HAP-1 (cell line): ENCODE results near the gene TACR3.
"Not testable (repeated sequence)": the region's sequence is repeated elsewhere in the genome, so short reads cannot be mapped to it uniquely, and the experiment has no call there.

ENCODE experiments used
- DNase-seq, 2 experiments: peaks; one replicate each; pipeline ENCODE4 v3.0.0-alpha.2; 2016 to 2020; ENCODE audit warnings: low spot score in 2 of 2
- H3K27me3 ChIP-seq: fragments of 250-450 bp; sonication (Bioruptor Pico); 2 replicates; pipeline ENCODE4 v1.5.1; 2020; ENCODE audit warnings: low read depth, mild to moderate bottlenecking, moderate library complexity
- H3K36me3 ChIP-seq: fragments of 250-450 bp; sonication (Bioruptor Pico); replicated peaks from 2 replicates; pipeline ENCODE4 v1.5.1; 2020; ENCODE audit warnings: mild to moderate bottlenecking
- H3K4me1 ChIP-seq: fragments of 250-450 bp; sonication (Bioruptor Pico); 2 replicates; pipeline ENCODE4 v1.5.1; 2020; ENCODE audit warnings: mild to moderate bottlenecking
- H3K4me3 ChIP-seq: fragments of 250-450 bp; sonication (Bioruptor Pico); 2 replicates; pipeline ENCODE4 v1.5.1; 2020; ENCODE audit warnings: mild to moderate bottlenecking, moderate library complexity
- H3K9me3 ChIP-seq: fragments of 250-450 bp; sonication (Bioruptor Pico); 2 replicates; pipeline ENCODE4 v1.5.1; 2020; ENCODE audit warnings: mild to moderate bottlenecking, moderate library complexity
- in situ Hi-C: fragments of 300-500 bp; cut with MboI; formaldehyde crosslinking; loops from 3 replicates; pipeline ENCODE4 v1.14.3; 2020; ENCODE audit warnings: low sequenced_read_pairs, inconsistent platforms, mixed read lengths

Gene TACR3

GRCh38 chr4:103719830-103720207 is at the start of gene TACR3:
TACR3 (minus strand) TSS chr4:103719985; CDS start chr4:103719675, 310 bp downstream.
- Histone ChIP-seq H3K9me3 (no peaks in the 10 kb centered on the region), H3K4me1 (no peaks in the 10 kb centered on the region), H3K36me3 (no peaks in the 10 kb centered on the region), H3K27me3 (0 out of 2 replicates have a peak, but pooled peaks cover 2% of the 10 kb centered on the region), H3K4me3 (no peak within 1 kb of the TSS)
- DNase-seq: no peak
- in situ Hi-C loops: no loop called here

GRCh38 chr4:103757631-103758030 is 37.8 kb upstream of the TACR3 start:
- in situ Hi-C loops: no loop called here
- Histone ChIP-seq H3K4me3 (no peak overlapping the region), H3K36me3 (no peaks in the 10 kb centered on the region), H3K27me3 (no peaks in the 10 kb centered on the region), H3K9me3 (no peaks in the 10 kb centered on the region), H3K4me1 (no peaks in the 10 kb centered on the region)
- DNase-seq: no peak

- no peak for DNase-seq
- Histone ChIP-seq H3K4me1 (no peaks in the 10 kb centered on the region), H3K36me3 (no peaks in the 10 kb centered on the region), H3K4me3 (no peak overlapping the region), H3K27me3 (no peaks in the 10 kb centered on the region), H3K9me3 (no peaks in the 10 kb centered on the region)
- in situ Hi-C loops: no loop called here
Measured at GRCh38 chr4:103756741-103757140, 37.0 kb upstream of the TACR3 start.

- Histone ChIP-seq H3K36me3 (no peaks in the 10 kb centered on the region), H3K4me3 (no peak overlapping the region), H3K27me3 (no peaks in the 10 kb centered on the region), H3K4me1 (no peaks in the 10 kb centered on the region), H3K9me3 (no peaks in the 10 kb centered on the region)
- in situ Hi-C loops: no loop called here
- DNase-seq: no peak
Measured at GRCh38 chr4:103754844-103755243, 35.1 kb upstream of the TACR3 start.

GRCh38 chr4:103753868-103754653 is 34.3 kb upstream of the TACR3 start:
- no peaks in the 10 kb centered on the region for H3K9me3 ChIP-seq
- H3K4me3 ChIP-seq: no peak overlapping the region
- no peaks in the 10 kb centered on the region for H3K36me3 ChIP-seq
- DNase-seq: no peak
- H3K4me1 ChIP-seq: no peaks in the 10 kb centered on the region
- in situ Hi-C loops: no loop called here
- H3K27me3 ChIP-seq: no peaks in the 10 kb centered on the region

GRCh38 chr4:103723150-103723549 is 3.4 kb upstream of the TACR3 start:
- in situ Hi-C loops, H3K36me3 ChIP-seq, H3K4me3 ChIP-seq, H3K4me1 ChIP-seq, H3K9me3 ChIP-seq, DNase-seq, H3K27me3 ChIP-seq: not testable (repeated sequence)

GRCh38 chr4:103721251-103721650 is 1.5 kb upstream of the TACR3 start:
- in situ Hi-C loops: no loop called here
- 0 out of 2 replicates have a peak, but pooled peaks cover 2% of the 10 kb centered on the region for H3K27me3 ChIP-seq
- no peak overlapping the region for H3K4me3 ChIP-seq
- H3K4me1 ChIP-seq: no peaks in the 10 kb centered on the region
- H3K36me3 ChIP-seq: no peaks in the 10 kb centered on the region
- DNase-seq: no peak
- no peaks in the 10 kb centered on the region for H3K9me3 ChIP-seq

- H3K27me3 ChIP-seq: 0 out of 2 replicates have a peak, but pooled peaks cover 2% of the 10 kb centered on the region
- in situ Hi-C loops: no loop called here
- no peak overlapping the region for H3K4me3 ChIP-seq
- H3K4me1 ChIP-seq: no peaks in the 10 kb centered on the region
- DNase-seq: no peak
- H3K36me3 ChIP-seq: no peaks in the 10 kb centered on the region
- H3K9me3 ChIP-seq: no peaks in the 10 kb centered on the region
Measured at GRCh38 chr4:103720661-103721060, 876 bp upstream of the TACR3 start.

GRCh38 chr4:103719105-103719829 is 518 bp downstream of the TACR3 start:
- Histone ChIP-seq H3K4me3 (no peak overlapping the region), H3K27me3 (0 out of 2 replicates have a peak, but pooled peaks cover 2% of the 10 kb centered on the region), H3K4me1 (no peaks in the 10 kb centered on the region), H3K36me3 (no peaks in the 10 kb centered on the region), H3K9me3 (no peaks in the 10 kb centered on the region)
- DNase-seq: no peak
- in situ Hi-C loops: no loop called here

- Histone ChIP-seq H3K36me3 (no peaks in the 10 kb centered on the region), H3K9me3 (no peaks in the 10 kb centered on the region), H3K27me3 (no peaks in the 10 kb centered on the region), H3K4me3 (no peak overlapping the region), H3K4me1 (no peaks in the 10 kb centered on the region)
- in situ Hi-C loops: no loop called here
- no peak for DNase-seq
Measured at GRCh38 chr4:103692615-103693014, 27.2 kb downstream of the TACR3 start.

- no peaks in the 10 kb centered on the region for H3K36me3 ChIP-seq
- DNase-seq: no peak
- in situ Hi-C loops: no loop called here
- H3K27me3 ChIP-seq: no peaks in the 10 kb centered on the region
- H3K4me3 ChIP-seq: no peak overlapping the region
- H3K4me1 ChIP-seq: no peaks in the 10 kb centered on the region
- no peaks in the 10 kb centered on the region for H3K9me3 ChIP-seq
Measured at GRCh38 chr4:103673983-103674382, 45.8 kb downstream of the TACR3 start.

GRCh38 chr4:103666764-103667163 is 53.0 kb downstream of the TACR3 start:
- H3K4me1 ChIP-seq, in situ Hi-C loops, H3K36me3 ChIP-seq, H3K4me3 ChIP-seq, H3K9me3 ChIP-seq, H3K27me3 ChIP-seq, DNase-seq: not testable (repeated sequence)

GRCh38 chr4:103664436-103665075 is 55.2 kb downstream of the TACR3 start:
- no peaks in the 10 kb centered on the region for H3K36me3 ChIP-seq
- no peaks in the 10 kb centered on the region for H3K27me3 ChIP-seq
- H3K4me1 ChIP-seq: peaks cover 5% of the 10 kb centered on the region
- no peaks in the 10 kb centered on the region for H3K9me3 ChIP-seq
- no peak overlapping the region for H3K4me3 ChIP-seq
- DNase-seq: no peak
- in situ Hi-C loops: no loop called here

- Histone ChIP-seq H3K9me3 (peaks cover 2% of the 10 kb centered on the region; the same call in 1 of the 2 replicates), H3K4me3 (no peak overlapping the region), H3K36me3 (no peaks in the 10 kb centered on the region), H3K4me1 (peaks cover 14% of the 10 kb centered on the region), H3K27me3 (no peaks in the 10 kb centered on the region)
- DNase-seq: peak in 1 of 2 experiments; percentile 90
- in situ Hi-C loops: no loop called here
Measured at GRCh38 chr4:103648541-103648940, 71.2 kb downstream of the TACR3 start.
